ENCODE measurements around the gene NLGN4Y. TPM values are rescaled to one million over a fixed set of nuclear protein-coding genes. Genes with fewer than 3 reads are reported as not detected.

NLGN4Y gene
- total and polyA plus RNA-seq, 8 donors = 0.25 to 3.1 (median 1.7) TPM; not detected in 3

GRCh38 chrY:14504592-14504991 lies 19.7 kb upstream of the NLGN4Y start:
- no peaks in the 10 kb centered on the region for H3K9me3 ChIP-seq
- H3K4me3 ChIP-seq = no peak overlapping the region
- H3K4me1 ChIP-seq = no peaks in the 10 kb centered on the region
- DNase-seq = no peak
- H3K27me3 ChIP-seq = no peaks in the 10 kb centered on the region
- TF ChIP-seq POLR2AphosphoS5 (IDR thresholded peaks at IDR 0.05) (no peak), CTCF (IDR thresholded peaks at IDR 0.05) (no peak), EP300 (IDR thresholded peaks at IDR 0.05) (no peak), POLR2A (IDR thresholded peaks at IDR 0.05) (no peak)
- no peaks in the 10 kb centered on the region for H3K36me3 ChIP-seq
- 93 to 100% (median 96%) methylated on average over 2 of the region's 2 CpGs; no CpG with 5 or more reads in 2 of the 5 donors for WGBS, 5 donors
- intact Hi-C loops (cut with DNase I; ENCODE audit: low total_unique reads) = no loop called here
- no peak overlapping the region for H3K27ac ChIP-seq

- H3K36me3 ChIP-seq = no peaks in the 10 kb centered on the region
- peak overlapping the region in 2 of 4 donors; percentile 9 to 11 for H3K4me3 ChIP-seq
- intact Hi-C loops (cut with DNase I; ENCODE audit: low total_unique reads) = no loop called here
- 3 to 5% (median 4%) methylated on average over 12 to 14 of the region's 14 CpGs; no CpG with 5 or more reads in 2 of the 5 donors for WGBS, 5 donors
- H3K9me3 ChIP-seq = no peaks in the 10 kb centered on the region
- H3K4me1 ChIP-seq = peaks cover 0 to 5% (median 0%) of the 10 kb centered on the region in 4 donors
- H3K27me3 ChIP-seq = peaks cover 0 to 26% (median 0%) of the 10 kb centered on the region in 3 donors
- no peak for DNase-seq
- TF ChIP-seq EP300 (IDR thresholded peaks at IDR 0.05) = no peak
- no peak for TF ChIP-seq POLR2A (IDR thresholded peaks at IDR 0.05)
- no peak for TF ChIP-seq CTCF (IDR thresholded peaks at IDR 0.05)
- TF ChIP-seq POLR2AphosphoS5 (IDR thresholded peaks at IDR 0.05) = no peak
- no peak overlapping the region for H3K27ac ChIP-seq
Measured at GRCh38 chrY:14522379-14522950, 1.9 kb upstream of the NLGN4Y start.

- WGBS, 5 donors = 3 to 4% (median 4%) methylated on average over 18 to 31 of the region's 31 CpGs; no CpG with 5 or more reads in 2 of the 5 donors
- Histone ChIP-seq H3K27ac (peak overlapping the region in 1 of 5 donors; percentile 61), H3K4me3 (peak overlapping the region in 2 of 4 donors; percentile 49 to 50), H3K9me3 (no peaks in the 10 kb centered on the region), H3K4me1 (peaks cover 0 to 5% (median 0%) of the 10 kb centered on the region in 4 donors), H3K27me3 (peaks cover 0 to 26% (median 0%) of the 10 kb centered on the region in 3 donors), H3K36me3 (no peaks in the 10 kb centered on the region)
- intact Hi-C loops (cut with DNase I; ENCODE audit: low total_unique reads) = no loop called here
- no peak for DNase-seq
- TF ChIP-seq CTCF (IDR thresholded peaks at IDR 0.05) = no peak
- TF ChIP-seq POLR2A (IDR thresholded peaks at IDR 0.05) = no peak
- TF ChIP-seq EP300 (IDR thresholded peaks at IDR 0.05) = no peak
- no peak for TF ChIP-seq POLR2AphosphoS5 (IDR thresholded peaks at IDR 0.05)
Measured at GRCh38 chrY:14523491-14524271, 648 bp upstream of the NLGN4Y start.

- H3K27me3 ChIP-seq = peaks cover 0 to 26% (median 0%) of the 10 kb centered on the region in 3 donors
- no peaks in the 10 kb centered on the region for H3K9me3 ChIP-seq
- intact Hi-C loops (cut with DNase I; ENCODE audit: low total_unique reads) = no loop called here
- 0 to 6% (median 3%) methylated on average over 6 to 13 of the region's 13 CpGs; no CpG with 5 or more reads in 2 of the 5 donors for WGBS, 5 donors
- H3K36me3 ChIP-seq = no peaks in the 10 kb centered on the region
- peak overlapping the region in 2 of 4 donors; percentile 49 to 50 for H3K4me3 ChIP-seq
- no peak for DNase-seq
- H3K4me1 ChIP-seq = peaks cover 0 to 5% (median 0%) of the 10 kb centered on the region in 4 donors
- TF ChIP-seq CTCF (IDR thresholded peaks at IDR 0.05) (no peak), POLR2A (IDR thresholded peaks at IDR 0.05) (no peak), POLR2AphosphoS5 (IDR thresholded peaks at IDR 0.05) (no peak), EP300 (IDR thresholded peaks at IDR 0.05) (no peak)
- H3K27ac ChIP-seq = peak overlapping the region in 1 of 5 donors; percentile 61
Measured at GRCh38 chrY:14525315-14525714, 986 bp downstream of the NLGN4Y start.

Data from stomach (tissue), 9 donors.